Midbrain (tissue), 1 donor: Measurements from ENCODE around the gene GPR89A.
"Not testable (repeated sequence)": the region's sequence is repeated elsewhere in the genome, so short reads cannot be mapped to it uniquely, and the experiment has no call there.

Experiments
- DNase-seq: peaks from one replicate; lab custom pipeline; 2025; lab: John Stamatoyannopoulos, UW

The GPR89A gene

GRCh38 chr1:145717833-145718232, 110.0 kb downstream of the GPR89A start:
- no peak for DNase-seq

- not testable (repeated sequence) for DNase-seq
Measured at GRCh38 chr1:145718465-145718864, 110.7 kb downstream of the GPR89A start.

- no peak for DNase-seq
Measured at GRCh38 chr1:145719230-145720079, 111.7 kb downstream of the GPR89A start, which contains the start of gene CD160. Gene CD160, plus strand, starts transcription at chr1:145719499. Its CDS starts 8,829 bp downstream, at chr1:145728328.
